Measurements from ENCODE around the gene CAMK1D.
"Not testable (repeated sequence)": the region's sequence is repeated elsewhere in the genome, so short reads cannot be mapped to it uniquely, and the experiment has no call there.

CAMK1D gene

GRCh38 chr10:12327476-12327875 lies 21.9 kb upstream of the CAMK1D start:
- DNase-seq (ENCODE audit: low read depth), result no peak
- TF ChIP-seq MYC (IDR thresholded peaks at IDR 0.05; ENCODE audit: low read depth, low read length) (no peak), CTCF (IDR thresholded peaks at IDR 0.05; ENCODE audit: low read depth, low read length) (no peak), MAX (IDR thresholded peaks at IDR 0.05; ENCODE audit: low read depth, low read length) (no peak)

DNA sequence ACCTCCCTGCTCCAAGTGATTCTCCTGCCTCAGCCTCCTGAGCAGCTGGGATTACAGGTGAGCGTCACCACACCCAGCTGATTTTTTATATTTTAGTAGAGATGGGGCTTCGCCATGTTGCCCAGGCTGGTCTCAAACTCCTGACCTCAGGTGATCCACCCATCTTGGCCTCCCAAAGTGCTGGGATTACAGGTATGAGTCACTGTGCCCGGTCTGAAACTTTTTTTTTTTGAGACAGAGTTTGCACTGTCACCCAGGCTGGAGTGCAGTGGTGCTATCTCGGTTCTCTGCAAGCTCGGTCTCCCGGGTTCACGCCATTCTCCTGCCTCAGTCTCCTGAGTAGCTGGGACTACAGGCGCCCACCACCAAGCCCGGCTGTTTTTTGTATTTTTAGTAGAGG lies 21.0 kb upstream of the CAMK1D start:
- DNase-seq (ENCODE audit: low read depth); H3K4me3 ChIP-seq (ENCODE audit: low read depth, low read length): not testable (repeated sequence)

More at GRCh38 chr10:12327476-12327875, 21.9 kb upstream of the CAMK1D start:
- H3K4me3 ChIP-seq (ENCODE audit: low read depth, low read length), result no peak overlapping the region

DNA sequence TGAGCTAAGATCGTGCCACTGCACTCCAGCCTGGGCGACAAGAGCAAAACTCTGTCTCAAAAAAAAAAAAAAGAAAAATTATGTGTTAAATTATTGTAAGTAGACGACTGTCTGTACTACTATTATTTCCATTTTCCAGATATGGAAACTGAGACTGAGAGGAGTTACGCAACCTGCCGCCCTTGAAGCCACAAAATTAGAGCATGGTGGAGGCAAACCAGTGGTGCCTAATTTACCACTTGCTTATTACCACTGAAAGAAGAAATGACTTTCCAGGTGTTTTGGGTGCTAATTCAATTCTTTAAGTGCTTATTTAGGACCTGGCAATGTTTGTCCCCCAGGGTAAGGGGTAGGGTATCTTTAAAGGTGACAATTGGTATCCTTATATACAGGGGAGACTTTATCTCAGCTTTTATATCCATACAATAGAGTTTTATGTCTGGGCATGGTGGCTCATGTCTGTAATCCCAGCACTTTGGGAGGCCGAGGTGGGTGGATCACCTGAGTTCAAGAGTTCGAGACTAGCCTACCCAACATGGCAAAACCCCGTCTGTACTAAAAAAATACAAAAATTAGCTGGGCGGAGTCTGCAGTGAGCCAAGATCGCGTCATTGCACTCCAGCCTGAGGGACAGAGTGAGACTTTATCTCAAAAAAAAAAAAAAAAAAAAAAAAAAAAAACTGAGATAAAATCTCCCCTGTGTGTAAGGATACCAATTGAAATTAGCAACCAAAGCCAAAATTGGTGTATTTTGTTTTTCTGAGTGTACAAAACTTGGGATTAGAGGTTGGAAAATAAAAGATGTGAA lies 16.6 kb upstream of the CAMK1D start:
- no peak for DNase-seq (ENCODE audit: low read depth)
- H3K4me3 ChIP-seq (ENCODE audit: low read depth, low read length), result no peak overlapping the region
- no peak for TF ChIP-seq MAX (IDR thresholded peaks at IDR 0.05; ENCODE audit: low read depth, low read length)
- no peak for TF ChIP-seq POLR2A (IDR thresholded peaks at IDR 0.05; ENCODE audit: extremely low read depth, insufficient read length)
- no peak for TF ChIP-seq CTCF (IDR thresholded peaks at IDR 0.05; ENCODE audit: low read depth, low read length)
- TF ChIP-seq MYC (IDR thresholded peaks at IDR 0.05; ENCODE audit: low read depth, low read length), result no peak

- H3K4me3 ChIP-seq (ENCODE audit: low read depth, low read length), result no peak overlapping the region
- TF ChIP-seq CTCF (IDR thresholded peaks at IDR 0.05; ENCODE audit: low read depth, low read length), result no peak
- no peak for TF ChIP-seq MYC (IDR thresholded peaks at IDR 0.05; ENCODE audit: low read depth, low read length)
- no peak for TF ChIP-seq MAX (IDR thresholded peaks at IDR 0.05; ENCODE audit: low read depth, low read length)
- TF ChIP-seq POLR2A (IDR thresholded peaks at IDR 0.05; ENCODE audit: extremely low read depth, insufficient read length), result no peak
- peak; percentile 83 for DNase-seq (ENCODE audit: low read depth)
These were observed 15.8 kb upstream of the CAMK1D start for GRCh38 chr10:12333380-12334185.

- H3K4me3 ChIP-seq (ENCODE audit: low read depth, low read length), result no peak overlapping the region
- no peak for DNase-seq (ENCODE audit: low read depth)
- no peak for TF ChIP-seq CTCF (IDR thresholded peaks at IDR 0.05; ENCODE audit: low read depth, low read length)
- no peak for TF ChIP-seq MYC (IDR thresholded peaks at IDR 0.05; ENCODE audit: low read depth, low read length)
- TF ChIP-seq POLR2A (IDR thresholded peaks at IDR 0.05; ENCODE audit: extremely low read depth, insufficient read length), result no peak
These were observed 15.2 kb upstream of the CAMK1D start for GRCh38 chr10:12334186-12334530.

GRCh38 chr10:12335169-12335568 lies 14.2 kb upstream of the CAMK1D start:
- not testable (repeated sequence) for DNase-seq (ENCODE audit: low read depth); H3K4me3 ChIP-seq (ENCODE audit: low read depth, low read length)

Measured in NB4 (cell line).